Activated gamma-delta T cell treated with anti-CD3 and anti-CD28 coated beads, Interleukin-2, amount 50 U/mL, for 16 hours (primary cell): ENCODE measurements around the gene SCRN1.
A peak's percentile ranks its signal among the peaks of the same experiment; 100 is the strongest.
"Not testable (repeated sequence)": the region's sequence is repeated elsewhere in the genome, so short reads cannot be mapped to it uniquely, and the experiment has no call there.

ENCODE experiments used
- DNase-seq: peaks from one replicate; pipeline ENCODE4 v3.0.0-alpha.2; 2020; ENCODE audit warnings: low read depth

The SCRN1 gene

GRCh38 chr7:29926216-29926615 lies 63.4 kb downstream of the SCRN1 start:
- no peak for DNase-seq

- no peak for DNase-seq
These were observed 64.9 kb downstream of the SCRN1 start for GRCh38 chr7:29924684-29925083.

- DNase-seq = no peak
These were observed 65.6 kb downstream of the SCRN1 start for GRCh38 chr7:29924006-29924405.

- no peak for DNase-seq
These were observed 66.5 kb downstream of the SCRN1 start for GRCh38 chr7:29922921-29923700.

GRCh38 chr7:29921404-29922010 lies 68.1 kb downstream of the SCRN1 start:
- peak; percentile 9 for DNase-seq

- no peak for DNase-seq
These were observed 69.1 kb downstream of the SCRN1 start for GRCh38 chr7:29920491-29920890.

- DNase-seq = no peak
These were observed 69.8 kb downstream of the SCRN1 start for GRCh38 chr7:29919790-29920189.

- no peak for DNase-seq
These were observed 70.8 kb downstream of the SCRN1 start for GRCh38 chr7:29918850-29919249.

- no peak for DNase-seq
These were observed 72.0 kb downstream of the SCRN1 start for GRCh38 chr7:29917641-29918040.

- DNase-seq = no peak
These were observed 74.0 kb downstream of the SCRN1 start for GRCh38 chr7:29915481-29916215.

GRCh38 chr7:29914180-29914579 lies 75.4 kb downstream of the SCRN1 start:
- no peak for DNase-seq

- no peak for DNase-seq
These were observed 83.2 kb downstream of the SCRN1 start for GRCh38 chr7:29906200-29907022.

GRCh38 chr7:29900745-29901144 lies 88.9 kb downstream of the SCRN1 start:
- no peak for DNase-seq

- DNase-seq = no peak
These were observed 91.3 kb downstream of the SCRN1 start for GRCh38 chr7:29898301-29898700.

GRCh38 chr7:29896685-29897411 lies 92.8 kb downstream of the SCRN1 start:
- no peak for DNase-seq

- no peak for DNase-seq
These were observed 94.0 kb downstream of the SCRN1 start for GRCh38 chr7:29895559-29895958.

GRCh38 chr7:29894256-29894655 lies 95.3 kb downstream of the SCRN1 start:
- DNase-seq = no peak

GRCh38 chr7:29893351-29893965 lies 96.1 kb downstream of the SCRN1 start:
- no peak for DNase-seq

GRCh38 chr7:29892231-29892630 lies 97.4 kb downstream of the SCRN1 start:
- no peak for DNase-seq

GRCh38 chr7:29891766-29892165 lies 97.8 kb downstream of the SCRN1 start:
- no peak for DNase-seq

GRCh38 chr7:29890786-29891185 lies 98.8 kb downstream of the SCRN1 start:
- DNase-seq = not testable (repeated sequence)
